H1 (cell line): ENCODE results near the gene SYNE4. TPM values are rescaled to one million over a fixed set of nuclear protein-coding genes. Genes with fewer than 3 reads are reported as not detected.

Experiments used
- ATF2 ChIP-seq: IDR thresholded peaks from 2 replicates; pipeline ENCODE4 v1.6.1; 2012; ENCODE audit warnings: low read length, inconsistent platforms
- CHD7 ChIP-seq: fragments of 300-600 bp; sonication (generic); IDR thresholded peaks from 2 replicates; pipeline ENCODE4 v1.7.1; 2012; ENCODE audit warnings: low read length, moderate library complexity, mild to moderate bottlenecking, inconsistent platforms; ENCODE audit not compliant: insufficient replicate concordance
- GABPA ChIP-seq: IDR thresholded peaks from 2 replicates; pipeline ENCODE4 v1.6.1; 2011; ENCODE audit warnings: mild to moderate bottlenecking, low read length, moderate library complexity, borderline replicate concordance; ENCODE audit not compliant: insufficient read depth
- RBBP5 ChIP-seq: IDR thresholded peaks from 2 replicates; pipeline ENCODE4 v1.7.1; 2012; ENCODE audit warnings: low read depth, mild to moderate bottlenecking, inconsistent platforms, low read length, moderate library complexity, borderline replicate concordance
- SIRT6 ChIP-seq: IDR thresholded peaks from one replicate; pipeline ENCODE4 v1.7.1; 2012; ENCODE audit warnings: low read length, inconsistent platforms
- SP4 ChIP-seq: IDR thresholded peaks from 2 replicates; pipeline ENCODE4 v1.6.1; 2012; ENCODE audit warnings: low read length, inconsistent platforms
- TAF7 ChIP-seq: optimal IDR thresholded peaks from 2 replicates; pipeline ENCODE3; 2011; ENCODE audit warnings: low read depth, mild to moderate bottlenecking, inconsistent platforms, low read length, moderate library complexity, borderline replicate concordance
- TBP ChIP-seq: IDR thresholded peaks from 2 replicates; pipeline ENCODE4 v1.6.1; 2011; ENCODE audit warnings: low read depth, low read length, improper control_type of control experiment
- TCF12 ChIP-seq: IDR thresholded peaks from 2 replicates; pipeline ENCODE4 v1.6.1; 2011; ENCODE audit warnings: low read depth, mild to moderate bottlenecking, low read length
- polyA plus RNA-seq, 7 experiments: library from polyadenylated mRNA; depleted of rRNA in 3 of 7; stranded (reverse) in 5 of 7; unstranded in 2 of 7; fragments of >200 nt in 5 of 7; fragments of 200-250 nt in 2 of 7; gene quantifications; 1 replicate in 5 of 7; 2 replicates in 1 of 7; 4 replicates in 1 of 7; pipeline versions ENCODE4 v1.2.1 to v1.2.3, GENCODE V29; 2011 to 2013; ENCODE audit warnings: missing spikeins in 2 of 7, mixed read lengths in 2 of 7
- total RNA-seq: library from RNA; stranded (reverse); fragmentation: NEBNext Ultra II Directional; extraction: Animal tissue kit (Norgen Biotek cat#: 25700); gene quantifications from 2 replicates; pipeline ENCODE4 v1.2.1, GENCODE V29; 2021

The SYNE4 gene
- total and polyA plus RNA-seq, 2 of the 8 experiments (the other 6 are each of a cell fraction or from before 2014, with no cell fraction given) = 20.8 to 22.6 TPM

- TF ChIP-seq CHD7 (peak; percentile 29), SIRT6 (no peak), GABPA (no peak), RBBP5 (peak; percentile 36; the same call in 1 of the 2 replicates), TAF7 (peak; percentile 66), TCF12 (peak; percentile 77; the same call in 1 of the 2 replicates), TBP (peak; percentile 70), SP4 (peak; percentile 69; the same call in 1 of the 2 replicates), ATF2 (no peak)
Observed at GRCh38 chr19:36054119-36054732, 45.6 kb upstream of the SYNE4 start, which contains the start of gene THAP8 (continued).
